GM12874 (cell line): Measurements from ENCODE around the gene PDC.
A peak's percentile ranks its signal among the peaks of the same experiment; 100 is the strongest.

ENCODE experiments used
- CTCF ChIP-seq: IDR thresholded peaks from 2 replicates; pipeline ENCODE4 v1.5.1; 2011; ENCODE audit warnings: low read depth, mild to moderate bottlenecking, control low read depth, low read length, moderate library complexity; ENCODE audit not compliant: insufficient read depth

PDC gene

GRCh38 chr1:186483561-186483960 is 22.6 kb upstream of the PDC start:
- no peak for TF ChIP-seq CTCF

DNA sequence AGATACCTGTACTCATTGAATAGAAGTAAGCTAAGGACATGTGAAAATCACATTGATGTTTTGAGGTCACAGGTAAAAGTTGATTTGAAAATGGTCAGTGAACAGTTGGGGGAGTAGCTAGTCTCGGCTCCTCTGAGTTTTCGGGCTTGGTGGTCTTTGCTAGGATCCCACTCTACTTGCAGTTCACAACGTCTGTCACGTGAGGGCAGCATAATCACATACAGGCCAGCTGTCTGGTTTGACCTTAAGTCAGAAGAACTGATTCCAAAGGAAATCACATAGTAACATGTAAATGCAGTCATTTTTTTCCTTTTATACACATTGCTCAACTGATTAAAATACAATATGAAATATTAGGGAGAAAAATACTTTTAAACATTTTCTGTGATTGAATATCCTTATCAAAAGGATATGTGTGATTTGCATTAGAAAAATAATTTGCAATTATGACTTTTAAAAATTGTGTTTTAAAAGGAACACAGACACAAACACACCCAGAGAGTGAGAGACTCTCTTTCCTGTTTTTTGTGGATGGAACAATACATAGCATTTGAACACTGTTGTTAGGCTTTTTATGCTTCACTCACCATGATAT is 21.8 kb upstream of the PDC start:
- TF ChIP-seq CTCF = peak; percentile 82

DNA sequence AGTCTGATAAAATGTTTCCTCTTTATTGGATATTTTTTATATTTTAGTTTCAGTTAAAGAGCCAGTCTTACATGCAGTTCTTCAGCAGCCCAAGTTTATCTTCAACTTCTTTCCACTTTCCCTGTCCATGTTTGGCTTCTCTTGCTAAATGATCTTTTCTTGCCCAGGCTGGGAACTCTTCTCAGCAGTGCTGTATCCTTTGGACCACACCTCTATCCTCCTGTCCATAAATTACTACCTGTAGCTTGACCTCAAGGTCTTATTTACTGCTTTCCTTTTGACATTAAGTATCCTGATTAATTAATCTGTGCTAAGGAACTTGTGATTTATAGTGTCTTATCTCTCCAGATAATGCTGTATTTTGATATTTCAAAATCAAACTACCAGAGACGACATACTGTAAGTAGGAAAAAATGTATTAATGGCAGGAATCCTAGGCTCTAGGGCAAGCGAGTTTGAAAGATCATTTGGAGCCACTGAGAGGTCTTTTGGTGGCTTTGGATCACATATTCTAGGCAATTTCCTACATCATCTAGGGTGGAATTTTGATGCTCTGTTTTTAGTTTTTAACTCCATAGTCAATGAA is 20.5 kb upstream of the PDC start:
- no peak for TF ChIP-seq CTCF

- TF ChIP-seq CTCF = no peak
Observed at GRCh38 chr1:186479162-186479561, 18.2 kb upstream of the PDC start.

DNA sequence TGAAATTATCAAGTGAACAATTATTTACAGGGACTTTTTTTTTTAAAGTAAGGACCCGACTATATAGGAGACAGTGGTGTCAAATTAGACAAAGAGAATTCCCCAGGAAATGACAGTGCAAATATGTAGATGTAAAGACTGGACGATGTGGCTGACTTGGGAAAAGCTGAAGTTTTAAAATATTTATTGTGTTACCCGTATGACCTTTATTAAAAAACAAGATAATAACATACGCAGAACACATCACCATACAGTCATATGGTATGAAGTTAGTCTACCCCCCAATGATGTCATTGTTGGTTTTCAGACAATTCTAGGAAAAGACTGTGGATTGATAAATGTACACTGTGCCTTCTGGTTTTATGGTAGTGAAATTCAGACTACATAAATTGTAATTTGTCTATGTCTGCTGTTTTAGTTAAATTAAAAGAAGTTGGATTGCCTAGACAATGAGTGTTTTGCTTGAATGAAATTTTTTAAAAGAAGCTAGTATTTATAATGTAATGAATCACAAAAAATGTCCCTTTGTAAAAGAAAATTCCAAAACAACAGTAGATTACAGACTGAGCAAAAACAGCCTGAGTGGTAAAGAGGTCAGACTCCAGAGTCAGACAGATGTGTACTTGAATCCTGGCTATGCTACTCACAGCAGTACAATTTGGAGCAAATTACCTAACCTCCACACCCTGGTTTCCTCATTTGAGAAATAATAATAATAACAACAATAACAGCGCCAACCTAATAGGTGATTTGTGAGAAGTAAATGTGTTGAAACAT is 15.5 kb upstream of the PDC start:
- no peak for TF ChIP-seq CTCF

DNA sequence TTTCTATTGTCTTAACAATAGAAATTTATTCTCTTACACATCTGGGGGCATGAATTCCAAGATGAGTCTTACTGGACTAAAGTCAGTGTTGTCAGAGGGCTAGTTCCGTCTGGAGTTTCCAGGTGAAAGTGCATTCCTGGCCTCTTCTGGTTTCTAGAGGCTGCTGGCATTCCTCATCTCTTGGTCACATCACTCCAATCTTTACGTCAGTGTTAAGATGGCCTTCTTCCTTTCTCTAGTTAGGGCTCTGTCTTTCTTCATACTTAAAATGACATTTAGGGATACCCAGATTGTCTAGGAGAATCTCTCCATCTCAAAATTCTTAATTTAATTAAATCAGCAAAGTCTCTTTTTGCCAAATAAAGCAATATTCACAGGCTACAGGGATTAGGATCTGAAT is 13.3 kb upstream of the PDC start:
- no peak for TF ChIP-seq CTCF

DNA sequence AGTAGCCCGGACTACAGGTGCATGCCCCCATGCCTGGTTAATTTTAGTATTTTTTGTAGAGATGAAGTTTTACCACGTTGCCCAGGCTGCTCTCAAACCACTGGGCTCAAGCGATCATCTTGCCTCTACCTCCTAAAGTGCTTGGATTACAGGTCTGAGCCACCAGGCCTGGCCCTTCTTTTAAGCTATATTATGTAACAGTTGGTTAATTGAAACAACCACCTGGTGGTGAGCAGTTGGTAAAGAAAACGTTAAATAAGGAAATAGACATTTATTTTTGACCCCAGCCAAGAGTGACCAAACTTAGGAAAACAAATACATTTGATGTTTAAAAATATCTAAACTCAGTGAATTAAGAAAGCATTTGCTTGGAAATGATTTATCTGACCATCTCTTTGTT is 12.1 kb upstream of the PDC start:
- TF ChIP-seq CTCF = no peak
